GM18511 (cell line): ENCODE data around the gene ARFGAP3.

Source experiments
- ATAC-seq: cut with Tn5 transposase; IDR thresholded peaks from one replicate; pipeline ENCODE4 v1.9.1; 2021; ENCODE audit warnings: mild to moderate bottlenecking, moderate library complexity; ENCODE audit not compliant: unreplicated experiment

ARFGAP3 gene

GRCh38 chr22:42825796-42826195 is 31.3 kb downstream of the ARFGAP3 start:
- ATAC-seq = no peak

DNA sequence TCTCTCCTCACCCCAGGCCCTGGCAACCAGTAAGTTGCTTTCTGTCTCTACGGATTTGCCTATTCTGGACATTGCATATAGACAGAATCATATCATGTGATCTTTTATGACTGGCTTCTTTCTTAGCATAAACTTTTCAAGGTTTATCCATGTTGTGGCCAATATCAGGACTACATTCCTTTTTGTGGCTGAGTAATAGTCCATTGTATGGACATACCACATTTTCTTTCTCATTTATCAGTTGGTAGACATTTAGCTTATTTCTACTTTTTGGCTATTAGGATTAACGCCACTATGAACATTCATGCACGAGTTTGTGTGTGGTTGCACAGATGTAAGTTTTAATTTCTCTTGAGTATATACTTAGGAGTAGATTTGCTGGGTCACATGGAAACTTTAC is 35.7 kb downstream of the ARFGAP3 start:
- ATAC-seq = no peak

DNA sequence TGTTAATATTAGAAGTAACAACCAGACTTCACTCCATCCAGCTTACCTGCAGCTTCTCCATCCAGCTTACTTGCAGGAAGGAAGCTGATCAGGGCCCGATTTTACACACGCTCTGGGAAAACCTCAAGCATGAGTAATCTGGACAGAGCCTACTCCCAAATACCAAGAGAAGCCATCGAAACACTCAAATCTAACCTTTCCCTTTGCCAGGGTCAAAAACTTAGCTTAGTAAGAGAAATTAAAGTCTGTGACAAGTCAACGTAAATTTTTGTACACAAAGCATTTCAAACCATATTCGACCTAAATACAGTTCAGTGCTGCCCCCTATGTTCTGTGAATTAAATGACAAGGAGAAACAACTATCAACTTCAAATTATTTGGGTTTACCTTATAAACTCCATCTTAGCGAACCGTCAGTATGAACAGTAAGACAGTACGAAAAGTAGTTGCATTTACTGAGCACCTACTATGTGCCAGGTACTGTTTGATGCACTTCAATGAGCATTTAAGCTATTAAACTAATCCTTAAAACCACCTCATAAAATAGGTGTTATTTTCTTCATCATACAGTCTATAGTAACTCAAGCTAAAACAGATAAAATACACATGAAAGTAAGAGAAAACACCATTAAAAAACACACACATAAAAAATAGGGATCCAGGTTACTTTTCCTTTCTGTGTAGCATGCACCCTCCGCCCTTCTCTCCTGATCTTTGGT is 36.9 kb downstream of the ARFGAP3 start:
- ATAC-seq = no peak

GRCh38 chr22:42819412-42820044 is 37.5 kb downstream of the ARFGAP3 start:
- no peak for ATAC-seq

- ATAC-seq = no peak
Measured at GRCh38 chr22:42817556-42817955, 39.5 kb downstream of the ARFGAP3 start.

DNA sequence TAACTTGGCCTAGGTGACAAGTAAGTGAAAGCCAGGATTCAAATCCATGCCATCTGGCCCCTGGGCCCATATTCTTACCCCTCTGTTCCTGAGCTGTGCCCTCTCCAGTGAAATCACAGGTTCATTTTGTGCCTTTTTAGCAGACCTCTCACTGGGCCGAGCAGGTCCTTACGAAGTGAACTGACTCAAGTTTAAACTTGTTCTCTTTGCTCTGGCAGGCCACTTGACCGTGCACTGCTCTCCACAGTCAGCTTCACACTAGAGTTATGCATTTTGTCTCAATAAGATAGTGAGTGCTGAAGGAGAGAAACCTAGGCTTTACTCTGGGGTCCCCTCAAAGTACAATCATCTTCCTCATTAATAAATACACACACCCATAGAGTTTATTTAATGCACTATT is 40.7 kb downstream of the ARFGAP3 start:
- ATAC-seq = no peak

GRCh38 chr22:42814616-42815015 is 42.5 kb downstream of the ARFGAP3 start:
- no peak for ATAC-seq

DNA sequence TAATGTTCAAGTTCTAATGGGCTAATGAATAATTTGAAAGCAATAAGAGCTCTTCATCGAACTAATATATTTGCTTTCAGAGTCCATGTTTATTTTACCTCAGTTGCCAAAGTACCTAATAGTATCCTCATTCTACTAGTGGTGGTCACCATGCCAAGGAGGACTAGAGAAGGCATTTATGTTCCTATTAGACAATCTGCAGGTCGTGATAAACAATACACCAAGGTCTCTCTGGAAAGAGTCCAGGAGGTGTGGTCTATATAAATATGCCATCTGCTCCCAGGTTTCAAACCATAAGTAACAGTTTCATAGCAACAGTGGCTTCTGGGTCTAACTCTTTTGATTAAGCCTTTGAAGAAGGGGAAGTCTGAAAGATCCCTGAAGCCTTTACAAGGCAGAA is 42.9 kb downstream of the ARFGAP3 start:
- ATAC-seq = no peak

GRCh38 chr22:42813501-42813900 is 43.6 kb downstream of the ARFGAP3 start:
- ATAC-seq = no peak

GRCh38 chr22:42811459-42811858 is 45.6 kb downstream of the ARFGAP3 start:
- ATAC-seq = no peak

DNA sequence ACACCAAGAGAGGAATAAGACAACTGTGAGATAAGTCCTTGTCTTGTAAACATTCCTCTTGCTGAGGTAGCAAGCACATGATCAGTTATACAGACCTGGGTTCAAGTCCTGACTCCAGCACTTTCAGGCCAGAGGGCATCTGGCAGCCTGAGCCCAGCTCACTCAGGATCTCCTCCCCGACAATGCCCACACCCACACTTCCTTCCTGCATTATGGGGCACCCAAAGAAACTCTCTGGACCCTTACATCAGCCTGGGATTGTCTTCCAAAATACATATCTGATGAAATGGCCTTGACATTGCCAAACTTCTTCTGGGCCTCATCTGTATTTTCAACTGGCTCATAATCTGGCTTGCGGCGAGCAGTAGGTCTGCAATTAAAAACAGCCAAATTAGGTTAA is 48.6 kb downstream of the ARFGAP3 start:
- ATAC-seq = no peak

- no peak for ATAC-seq
Measured at GRCh38 chr22:42807185-42807584, 49.9 kb downstream of the ARFGAP3 start.

DNA sequence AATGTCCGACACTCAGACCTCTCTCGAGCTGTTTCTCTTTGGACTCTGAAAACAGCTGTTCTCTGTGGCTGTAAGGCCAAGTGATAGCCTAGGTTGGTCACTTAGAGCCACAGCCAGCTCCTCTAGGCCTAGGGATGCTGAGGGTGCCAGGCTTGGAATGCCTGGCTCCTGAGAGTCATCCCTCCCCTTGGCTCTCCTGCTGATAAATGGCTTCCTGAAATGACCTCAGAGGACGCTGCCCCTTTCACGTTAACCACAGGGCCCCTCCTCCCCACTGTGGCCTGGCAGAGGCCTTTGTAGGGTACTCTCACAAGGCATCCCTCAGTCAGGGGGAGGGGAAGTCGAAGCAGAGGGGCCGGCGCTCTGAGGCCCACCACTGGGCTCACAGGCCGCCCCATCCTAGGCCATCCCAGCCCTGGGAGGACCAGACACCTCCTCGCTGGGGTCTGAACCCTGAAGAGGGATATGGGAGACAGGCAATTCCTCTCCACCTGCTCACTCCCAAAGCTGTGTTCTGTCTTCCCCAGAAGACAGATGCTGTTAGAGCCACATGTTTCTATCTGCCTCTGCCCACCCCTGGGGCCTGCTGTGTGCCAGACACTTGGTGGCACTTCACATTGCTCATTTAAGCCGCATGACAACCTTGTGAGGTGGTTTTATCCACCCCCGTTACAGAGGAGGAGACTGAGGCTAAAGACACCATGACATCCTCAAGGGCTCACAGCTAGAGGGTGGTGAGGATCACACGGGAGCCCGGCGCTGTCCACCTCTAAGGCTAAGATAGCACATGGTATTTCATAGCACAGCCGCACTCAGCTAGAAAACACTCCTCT is 50.9 kb downstream of the ARFGAP3 start:
- no peak for ATAC-seq

DNA sequence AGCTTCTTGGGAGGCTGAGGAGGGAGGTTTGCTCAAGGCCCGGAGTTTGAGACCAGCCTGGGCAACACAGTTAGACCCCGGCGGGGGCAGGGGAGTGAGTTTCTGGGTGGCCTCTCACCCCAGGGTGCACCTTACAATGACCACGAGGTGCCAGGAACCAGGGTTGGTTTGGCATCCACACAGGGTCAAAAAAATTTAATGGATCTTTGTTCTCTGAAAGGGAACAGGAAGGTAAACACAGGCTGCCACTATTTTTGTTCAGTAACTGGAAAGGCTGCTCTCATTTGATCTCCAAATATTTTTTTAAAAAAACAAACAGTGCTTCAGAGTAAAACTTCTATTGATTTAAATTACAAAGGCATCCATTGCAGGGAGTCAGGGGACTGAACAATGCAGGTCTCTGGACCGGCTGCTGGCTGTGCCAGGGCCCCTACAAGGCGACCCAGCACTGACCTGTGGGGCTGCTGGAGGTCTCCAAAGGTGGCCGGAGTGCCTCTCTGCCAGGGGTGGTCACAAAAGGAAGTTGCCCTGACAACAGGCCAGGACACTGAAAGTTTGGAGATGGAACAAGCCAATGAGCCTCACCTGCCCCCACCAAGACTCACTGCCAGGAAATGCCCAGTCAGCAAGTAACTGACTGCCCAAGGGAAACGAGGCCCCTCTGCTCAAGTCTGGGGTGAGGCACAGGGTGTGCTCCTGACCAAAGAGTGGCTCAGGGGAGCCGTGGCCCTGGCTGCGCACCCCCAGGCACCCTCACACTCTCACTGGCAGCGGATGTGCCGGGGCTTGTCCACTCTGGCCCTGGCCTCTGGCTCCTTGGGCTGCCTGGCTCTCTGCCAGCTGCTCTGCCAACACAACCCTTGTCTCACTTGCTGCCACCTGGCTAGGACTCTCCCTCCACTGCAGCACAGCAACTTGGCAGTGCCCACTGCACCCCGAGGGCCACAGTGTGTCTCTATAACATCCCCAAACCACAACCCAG is 51.8 kb downstream of the ARFGAP3 start:
- ATAC-seq = no peak

DNA sequence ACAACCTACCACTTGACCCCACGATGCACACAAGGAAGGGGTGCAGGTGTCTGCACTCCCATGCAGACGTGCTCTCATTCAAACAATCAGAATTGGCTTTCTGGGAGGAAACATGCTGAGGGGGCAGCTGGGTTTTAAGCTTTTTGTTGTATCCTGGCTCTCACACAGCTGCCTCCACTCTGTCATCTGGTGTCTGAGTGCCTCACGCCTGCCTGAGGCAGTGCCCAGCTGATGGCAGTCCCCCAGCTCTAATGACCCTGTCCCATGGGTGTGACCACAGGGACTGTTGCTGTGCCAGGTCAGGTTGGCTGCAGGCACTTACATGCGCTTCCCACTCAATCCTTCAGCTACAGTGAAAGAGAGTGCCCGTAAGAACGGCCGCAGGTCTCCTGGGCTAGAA is 53.7 kb downstream of the ARFGAP3 start:
- ATAC-seq = no peak

- ATAC-seq = no peak
Measured at GRCh38 chr22:42801252-42802080, 55.6 kb downstream of the ARFGAP3 start.

GRCh38 chr22:42800451-42801251 is 56.4 kb downstream of the ARFGAP3 start:
- no peak for ATAC-seq

DNA sequence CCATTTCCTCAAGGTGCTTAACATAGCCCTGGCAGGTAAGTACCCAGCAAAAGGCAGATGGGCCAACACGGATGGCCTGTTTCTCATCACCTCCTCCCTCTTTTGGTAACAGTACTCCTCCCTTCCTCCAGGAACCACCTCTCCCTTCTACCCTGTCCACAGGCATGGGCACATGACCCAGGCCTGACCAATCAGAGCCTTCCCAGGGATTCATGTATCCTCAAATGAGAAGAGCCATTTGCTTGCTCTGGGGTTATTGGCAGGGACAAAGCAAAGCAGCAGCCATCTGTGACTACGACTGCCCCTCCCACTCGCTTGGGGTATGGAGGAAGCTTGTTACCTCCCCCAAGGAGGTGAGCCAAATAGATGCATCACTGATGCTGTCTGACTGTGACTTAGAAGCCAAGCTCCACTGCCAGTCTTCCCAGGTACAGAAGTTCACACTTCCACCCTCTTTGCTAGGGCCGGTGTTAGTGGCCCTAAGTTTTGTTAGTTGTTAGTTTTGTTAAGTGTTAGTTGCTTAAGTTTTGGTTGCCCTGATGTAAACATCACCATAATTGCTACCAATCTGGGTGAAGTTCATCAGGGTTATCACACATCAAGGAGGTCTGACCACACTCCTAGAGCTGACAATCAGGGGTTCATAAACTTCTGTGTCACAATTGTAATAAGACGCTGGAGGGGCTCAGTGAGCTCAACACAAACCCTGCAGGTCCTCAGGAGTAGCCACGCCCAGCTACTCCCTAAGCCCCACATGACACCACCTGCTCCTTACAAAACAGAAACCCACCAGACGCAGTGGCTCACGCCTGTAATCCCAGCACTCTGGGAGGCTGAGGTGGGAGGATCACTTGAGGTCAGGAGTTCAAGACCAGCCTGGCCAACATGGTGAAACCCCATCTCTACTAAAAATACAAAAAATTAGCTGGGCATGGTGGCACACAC is 57.3 kb downstream of the ARFGAP3 start:
- ATAC-seq = no peak
